Measurements from ENCODE around the gene SSRP1. TPM values are rescaled to one million over a fixed set of nuclear protein-coding genes. Genes with fewer than 3 reads are reported as not detected.

Gene SSRP1
- total and polyA plus RNA-seq, 11 donors: 21.8 to 86.5 (median 41.6) TPM

- whole genome bisulfite sequencing, 4 donors: 29 to 48% (median 40%) methylated on average over 13 of the region's 13 CpGs
- no peaks in the 10 kb centered on the region for H3K27me3 ChIP-seq
- peak; percentile 61 to 75 (median 62) for ATAC-seq
- intact Hi-C loops (cut with DNase I): loop anchor here in 1 of 10 donors (5.0 to 10.0 kb wide), 2 partner anchors 45 to 1252 kb away; partner anchors contain the start of genes LPXN and ZFP91
- H3K4me1 ChIP-seq: peaks cover 4 to 75% (median 42%) of the 10 kb centered on the region in 12 donors
- no peaks in the 10 kb centered on the region for H3K9me3 ChIP-seq
- DNase-seq: peak; percentile 91 to 94 (median 94)
- TF ChIP-seq CTCF (IDR thresholded peaks at IDR 0.05) (no peak), POLR2A (IDR thresholded peaks at IDR 0.05) (peak in 1 of 2 donors; percentile 73)
- H3K4me3 ChIP-seq: peak overlapping the region in 11 of 12 donors; percentile 23 to 89 (median 77)
- peak overlapping the region; percentile 88 to 98 (median 94) for H3K27ac ChIP-seq
- peaks cover 0 to 52% (median 31%) of the 10 kb centered on the region in 9 donors for H3K36me3 ChIP-seq
These were observed 13.2 kb downstream of the SSRP1 start for GRCh38 chr11:57322256-57323166.

GRCh38 chr11:57321388-57322255 is 14.1 kb downstream of the SSRP1 start:
- Histone ChIP-seq H3K27me3 (no peaks in the 10 kb centered on the region), H3K36me3 (peaks cover 0 to 52% (median 31%) of the 10 kb centered on the region in 9 donors), H3K9me3 (no peaks in the 10 kb centered on the region), H3K27ac (peak overlapping the region; percentile 73 to 98 (median 92)), H3K4me1 (peaks cover 4 to 83% (median 49%) of the 10 kb centered on the region in 12 donors), H3K4me3 (peak overlapping the region in 11 of 12 donors; percentile 11 to 89 (median 73))
- 40 to 55% (median 44%) methylated on average over 6 of the region's 6 CpGs for WGBS, 4 donors
- TF ChIP-seq CTCF (IDR thresholded peaks at IDR 0.05) (no peak), POLR2A (IDR thresholded peaks at IDR 0.05) (no peak)
- no peak for ATAC-seq
- intact Hi-C loops (cut with DNase I): loop anchor here in 1 of 10 donors (5.0 to 10.0 kb wide), 2 partner anchors 44 to 1253 kb away; partner anchors contain the start of genes LPXN and ZFP91
- DNase-seq: peak in 1 of 5 donors; percentile 51

GRCh38 chr11:57320719-57321387 is 14.8 kb downstream of the SSRP1 start:
- Histone ChIP-seq H3K27me3 (no peaks in the 10 kb centered on the region), H3K36me3 (peaks cover 0 to 54% (median 34%) of the 10 kb centered on the region in 9 donors), H3K4me3 (peak overlapping the region in 9 of 12 donors; percentile 36 to 89 (median 77)), H3K4me1 (peaks cover 3 to 83% (median 50%) of the 10 kb centered on the region in 12 donors), H3K27ac (peak overlapping the region in 11 of 12 donors; percentile 73 to 98 (median 94)), H3K9me3 (no peaks in the 10 kb centered on the region)
- intact Hi-C loops (cut with DNase I): loop anchor here in 1 of 10 donors (5.0 to 10.0 kb wide), 2 partner anchors 44 to 1254 kb away; partner anchors contain the start of genes LPXN and ZFP91
- TF ChIP-seq CTCF (IDR thresholded peaks at IDR 0.05) (no peak), POLR2A (IDR thresholded peaks at IDR 0.05) (no peak)
- no peak for ATAC-seq
- DNase-seq: peak in 1 of 5 donors; percentile 47
- WGBS, 4 donors: 65 to 74% (median 69%) methylated on average over 2 of the region's 2 CpGs

Measured in heart left ventricle (tissue), 16 donors.